Stimulated activated CD4-positive, alpha-beta T cell treated with anti-CD3 and anti-CD28 coated beads, TNF-alpha, amount 100 ng/mL, for 4 hours (primary cell): ENCODE data around the gene ZC3H13.

Experiments used
- DNase-seq, 3 experiments: peaks; one replicate each; pipeline ENCODE4 v3.0.0-alpha.2; 2020; ENCODE audit warnings: low read depth in 3 of 3

ZC3H13 gene

DNA sequence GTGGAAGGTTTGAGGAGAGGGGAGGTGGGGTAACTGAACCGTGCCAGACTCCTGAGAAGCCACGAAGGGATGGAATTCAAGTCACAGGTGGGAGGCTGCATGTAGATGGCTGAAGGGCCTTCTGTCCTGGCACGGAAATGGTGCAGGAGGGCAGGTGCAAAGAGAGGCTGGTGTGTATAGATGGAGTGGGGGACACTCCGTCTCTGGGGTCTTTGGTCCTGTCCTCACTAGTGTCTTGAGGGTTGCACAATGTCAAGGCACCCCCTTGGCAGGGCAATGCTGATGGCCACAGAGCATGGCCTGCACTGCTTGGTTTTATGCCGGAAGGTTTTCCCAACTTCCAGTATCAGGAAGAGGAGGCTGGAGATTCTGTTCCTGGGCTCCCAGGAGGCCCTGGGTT is 118.3 kb downstream of the ZC3H13 start:
- no peak for DNase-seq

GRCh38 chr13:45933203-45933908 is 119.2 kb downstream of the ZC3H13 start:
- no peak for DNase-seq

GRCh38 chr13:45932676-45933075 is 119.9 kb downstream of the ZC3H13 start:
- no peak for DNase-seq

DNA sequence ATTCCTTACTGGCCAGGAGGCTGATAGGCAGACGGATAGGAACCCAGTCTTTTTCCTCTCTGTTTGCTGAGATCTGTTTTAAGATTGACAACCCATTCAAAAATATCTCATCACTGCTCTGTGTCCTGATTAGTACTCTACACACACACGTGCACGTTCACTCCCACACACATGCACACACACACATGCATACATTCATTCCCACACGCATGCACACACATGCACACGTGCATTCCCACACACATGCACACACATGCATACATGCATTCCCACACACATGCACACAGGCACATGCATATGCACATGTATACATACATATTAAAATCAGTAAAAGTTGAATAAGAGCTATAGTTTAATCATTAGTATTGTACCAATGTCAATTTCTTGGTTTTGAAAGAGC is 120.4 kb downstream of the ZC3H13 start:
- DNase-seq = no peak

GRCh38 chr13:45931211-45931610 is 121.3 kb downstream of the ZC3H13 start:
- no peak for DNase-seq

- no peak for DNase-seq
These were observed 122.4 kb downstream of the ZC3H13 start for GRCh38 chr13:45930177-45930576.

DNA sequence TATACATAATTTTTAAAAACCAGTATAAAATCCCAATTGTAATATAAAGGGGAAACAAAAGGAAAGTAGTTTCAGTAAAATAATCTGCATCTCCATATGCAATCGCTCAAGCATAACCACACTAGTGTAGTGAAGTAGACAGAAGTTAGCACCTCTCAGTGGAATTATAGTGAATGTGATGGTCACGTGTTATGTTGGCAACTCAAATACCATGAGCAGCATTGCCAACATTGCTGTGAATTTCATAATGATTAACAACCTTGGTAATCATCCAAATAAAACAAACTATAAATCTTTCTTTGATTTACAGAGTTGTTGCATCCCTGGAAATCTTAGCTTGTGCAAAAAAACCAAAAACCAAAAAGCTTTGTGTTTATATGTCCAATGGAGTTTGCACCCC is 123.7 kb downstream of the ZC3H13 start:
- no peak for DNase-seq

- no peak for DNase-seq
These were observed 124.4 kb downstream of the ZC3H13 start for GRCh38 chr13:45928176-45928575.

DNA sequence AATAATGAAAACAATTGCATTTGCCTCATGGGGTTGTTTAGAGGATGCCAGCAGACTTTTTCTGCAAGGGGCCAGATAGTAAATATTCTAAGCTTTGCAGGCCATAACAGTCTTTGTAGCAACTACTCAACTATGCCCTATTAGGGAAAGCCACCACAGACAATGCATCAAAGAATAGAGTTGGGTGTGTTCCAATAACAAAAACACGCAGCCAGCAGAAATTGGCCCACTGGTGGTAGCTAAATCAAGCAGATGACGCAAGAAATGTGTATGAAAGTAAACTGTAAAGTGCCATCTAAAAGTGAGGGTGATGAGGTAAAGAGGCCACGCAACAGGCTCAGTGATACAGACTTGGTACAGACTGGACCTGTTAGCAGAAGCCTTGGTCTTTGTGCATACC is 125.8 kb downstream of the ZC3H13 start:
- DNase-seq = no peak

DNA sequence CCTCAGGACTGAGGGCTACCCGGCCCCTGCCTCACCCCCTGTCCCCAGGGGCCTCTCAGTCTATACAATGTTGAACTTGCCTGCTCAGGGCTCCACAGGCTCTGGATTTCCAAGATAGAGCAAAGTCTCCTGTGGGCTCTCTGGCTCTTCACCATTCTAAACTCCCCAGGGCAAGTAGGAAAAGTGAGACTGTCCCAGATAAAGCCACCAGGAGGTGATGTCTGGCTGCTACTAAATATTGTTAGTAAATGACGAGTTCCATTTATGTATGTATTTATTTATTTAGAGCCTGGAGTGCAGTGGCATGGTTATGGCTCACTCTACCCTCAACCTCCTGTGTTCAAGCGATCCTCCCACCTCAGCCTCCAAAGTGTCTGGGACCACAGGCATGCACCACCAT is 127.4 kb downstream of the ZC3H13 start:
- no peak for DNase-seq

GRCh38 chr13:45921162-45921736 is 131.3 kb downstream of the ZC3H13 start:
- DNase-seq = no peak

GRCh38 chr13:45918597-45918996 is 133.9 kb downstream of the ZC3H13 start:
- DNase-seq = no peak

DNA sequence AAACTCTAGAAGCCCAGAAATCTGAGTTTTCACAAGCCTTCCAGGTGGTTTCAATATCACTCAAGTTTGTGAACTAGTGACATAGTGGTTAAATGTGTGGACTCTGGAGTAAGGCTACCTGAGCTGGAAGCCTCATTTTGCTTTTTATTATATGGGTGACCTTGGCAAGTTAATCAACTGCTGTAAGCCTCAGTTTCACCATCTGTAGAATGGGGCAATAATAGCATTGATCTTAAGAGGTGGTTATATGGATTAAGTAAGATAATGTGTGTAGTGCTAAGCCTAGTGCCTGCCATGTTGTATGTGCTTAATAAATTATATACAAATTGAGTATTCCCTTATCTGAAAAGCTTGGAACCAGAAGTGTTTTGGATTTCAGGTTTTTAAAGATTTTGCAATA is 135.5 kb downstream of the ZC3H13 start:
- no peak for DNase-seq

DNA sequence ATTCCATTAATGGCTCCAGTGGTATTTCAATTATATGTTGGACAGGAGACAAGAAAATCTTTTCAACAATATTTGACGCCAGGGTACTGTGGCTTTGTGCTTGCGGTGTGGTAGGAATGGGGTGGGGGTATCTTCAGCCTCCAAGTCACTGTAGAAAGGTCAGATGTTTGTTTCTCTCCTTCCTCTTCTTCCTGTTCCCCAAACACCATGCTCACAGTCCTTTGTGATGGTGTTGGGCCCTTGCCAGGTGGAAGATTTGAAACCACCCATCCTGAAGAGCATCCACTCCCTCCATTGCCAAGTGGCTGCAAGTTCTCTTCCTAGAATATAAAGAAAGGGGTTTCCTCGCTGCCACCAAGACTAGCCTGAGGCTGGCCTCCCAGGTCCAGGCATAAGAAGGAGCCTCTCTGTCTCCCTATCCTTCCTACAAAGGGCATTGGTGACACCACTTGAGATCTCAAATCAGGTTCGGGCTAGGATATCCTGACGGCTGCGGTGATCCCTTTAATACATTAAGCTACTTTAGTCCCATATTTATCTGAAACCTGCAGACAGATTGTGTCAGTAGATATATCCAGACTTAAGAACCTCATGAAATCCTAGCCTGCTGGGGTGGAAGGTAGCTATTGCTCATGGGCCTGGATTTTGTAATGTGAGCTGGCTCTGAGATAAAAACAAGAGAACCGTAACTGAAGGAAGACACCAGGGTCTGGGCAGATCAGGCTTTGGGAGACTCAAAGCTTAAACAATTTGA is 136.7 kb downstream of the ZC3H13 start:
- no peak for DNase-seq

DNA sequence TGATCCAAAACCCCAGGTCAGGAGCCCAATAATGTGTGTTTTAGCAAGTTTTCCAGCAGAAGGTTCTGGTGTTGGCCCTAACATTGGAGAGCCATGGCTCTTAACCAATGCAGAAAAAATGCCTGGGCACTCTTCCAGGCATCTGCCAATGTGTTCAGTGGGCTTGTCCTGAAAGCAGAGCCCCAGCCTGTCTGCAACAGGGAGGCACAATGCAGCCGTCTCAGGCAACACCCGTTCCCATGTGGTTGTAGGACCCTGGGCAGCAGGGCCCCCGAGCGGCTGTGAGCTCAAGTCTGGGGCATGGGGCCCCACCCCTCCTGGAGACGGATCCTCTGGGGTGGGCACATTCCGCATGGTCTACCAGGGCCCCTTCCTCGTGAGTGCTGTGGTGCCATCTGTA is 142.9 kb downstream of the ZC3H13 start:
- DNase-seq = no peak

- no peak for DNase-seq
These were observed 143.5 kb downstream of the ZC3H13 start for GRCh38 chr13:45909089-45909488.

DNA sequence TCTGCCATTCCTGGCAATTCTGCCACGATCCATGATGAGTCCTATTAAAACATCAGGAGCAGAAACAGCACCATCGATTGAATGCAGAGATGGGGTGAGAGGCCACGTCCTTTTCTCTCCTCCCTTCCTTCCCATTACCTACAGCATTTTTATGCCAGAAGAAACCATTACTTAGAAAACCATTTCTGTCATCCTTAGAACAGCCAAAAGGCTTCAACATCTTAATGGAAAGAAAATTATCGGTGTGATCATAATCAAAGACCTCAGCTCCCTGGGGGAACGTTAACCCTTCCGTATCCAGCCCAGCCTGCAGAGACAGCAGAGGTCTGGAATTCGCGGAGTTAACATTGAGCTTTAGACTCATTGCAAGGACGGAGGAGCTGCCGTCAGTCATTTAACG is 145.0 kb downstream of the ZC3H13 start:
- no peak for DNase-seq
